CD1c-positive myeloid dendritic cell (primary cell): ENCODE data around the gene FOXP1.

Source experiments
- DNase-seq: peaks from one replicate; pipeline ENCODE4 v3.0.0-alpha.2; 2016; ENCODE audit errors: extremely low spot score

Gene FOXP1

GRCh38 chr3:71583566-71584393, at the start of gene FOXP1:
TSS of gene FOXP1 (minus strand) at chr3:71583728. CDS start at chr3:71198381, 385,347 bp downstream.
- peak; percentile 78 for DNase-seq

GRCh38 chr3:71629711-71630110, 46.2 kb upstream of the FOXP1 start:
- DNase-seq, result peak; percentile 69

GRCh38 chr3:71629289-71629688, 45.8 kb upstream of the FOXP1 start:
- DNase-seq, result no peak

- DNase-seq, result no peak
Observed at GRCh38 chr3:71628522-71628921, 45.0 kb upstream of the FOXP1 start.

- no peak for DNase-seq
Observed at GRCh38 chr3:71625676-71626075, 42.1 kb upstream of the FOXP1 start.

GRCh38 chr3:71621825-71622537, 38.5 kb upstream of the FOXP1 start:
- DNase-seq, result no peak

- DNase-seq, result no peak
Observed at GRCh38 chr3:71618538-71618937, 35.0 kb upstream of the FOXP1 start.

GRCh38 chr3:71616571-71617021, 33.1 kb upstream of the FOXP1 start:
- DNase-seq, result no peak

- no peak for DNase-seq
Observed at GRCh38 chr3:71614869-71615268, 31.3 kb upstream of the FOXP1 start.

GRCh38 chr3:71614426-71614825, 30.9 kb upstream of the FOXP1 start:
- no peak for DNase-seq

- no peak for DNase-seq
Observed at GRCh38 chr3:71611099-71611498, 27.6 kb upstream of the FOXP1 start.

GRCh38 chr3:71607364-71607763, 23.8 kb upstream of the FOXP1 start:
- DNase-seq, result no peak

- DNase-seq, result no peak
Observed at GRCh38 chr3:71606582-71606981, 23.1 kb upstream of the FOXP1 start.

- no peak for DNase-seq
Observed at GRCh38 chr3:71602256-71602655, 18.7 kb upstream of the FOXP1 start.

- no peak for DNase-seq
Observed at GRCh38 chr3:71601811-71602210, 18.3 kb upstream of the FOXP1 start.

GRCh38 chr3:71600646-71601288, 17.2 kb upstream of the FOXP1 start:
- DNase-seq, result no peak

- DNase-seq, result no peak
Observed at GRCh38 chr3:71599416-71599815, 15.9 kb upstream of the FOXP1 start.

- no peak for DNase-seq
Observed at GRCh38 chr3:71598292-71598691, 14.8 kb upstream of the FOXP1 start.

GRCh38 chr3:71597286-71597685, 13.8 kb upstream of the FOXP1 start:
- DNase-seq, result no peak

- no peak for DNase-seq
Observed at GRCh38 chr3:71593106-71593505, 9.6 kb upstream of the FOXP1 start.

GRCh38 chr3:71591101-71591500, 7.6 kb upstream of the FOXP1 start:
- DNase-seq, result no peak

GRCh38 chr3:71589132-71589531, 5.6 kb upstream of the FOXP1 start:
- no peak for DNase-seq

GRCh38 chr3:71587958-71588357, 4.4 kb upstream of the FOXP1 start:
- DNase-seq, result no peak
